ENCODE data around the gene MDFI.

MDFI gene

DNA sequence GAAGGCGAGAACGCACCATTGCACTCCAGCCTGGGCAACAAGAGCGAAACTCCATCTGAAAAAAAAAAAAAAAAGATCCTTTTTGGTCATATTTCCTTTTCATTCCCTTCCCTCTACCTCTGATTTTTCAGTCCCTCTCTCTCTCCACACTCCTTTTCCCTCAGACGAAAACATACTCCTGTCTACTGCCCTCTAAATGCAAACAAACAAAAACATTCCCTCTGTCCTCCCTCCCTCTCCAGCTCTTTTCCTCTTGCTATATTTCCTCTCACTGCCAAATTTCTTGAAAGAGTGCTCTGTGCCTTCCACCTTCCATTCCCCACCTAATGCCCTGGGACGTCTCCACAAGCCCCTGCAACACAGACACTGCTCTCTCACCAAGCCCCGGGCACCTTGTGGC is 14.9 kb upstream of the MDFI start:
- Histone ChIP-seq H3K36me3 (ENCODE audit: insufficient read depth, low read length) (no peaks in the 10 kb centered on the region), H3K4me2 (ENCODE audit: low read length) (no peak overlapping the region), H3K27me3 (ENCODE audit: control insufficient read depth, insufficient read depth, low read length) (peaks cover 33% of the 10 kb centered on the region), H3K4me1 (ENCODE audit: control insufficient read depth, insufficient read depth, low read length) (no peaks in the 10 kb centered on the region), H3K4me3 (ENCODE audit: low read length) (no peak overlapping the region), H3K9me3 (replicated peaks; ENCODE audit: low read length) (no peaks in the 10 kb centered on the region), H3K9ac (ENCODE audit: low read depth, low read length) (no peak overlapping the region)

DNA sequence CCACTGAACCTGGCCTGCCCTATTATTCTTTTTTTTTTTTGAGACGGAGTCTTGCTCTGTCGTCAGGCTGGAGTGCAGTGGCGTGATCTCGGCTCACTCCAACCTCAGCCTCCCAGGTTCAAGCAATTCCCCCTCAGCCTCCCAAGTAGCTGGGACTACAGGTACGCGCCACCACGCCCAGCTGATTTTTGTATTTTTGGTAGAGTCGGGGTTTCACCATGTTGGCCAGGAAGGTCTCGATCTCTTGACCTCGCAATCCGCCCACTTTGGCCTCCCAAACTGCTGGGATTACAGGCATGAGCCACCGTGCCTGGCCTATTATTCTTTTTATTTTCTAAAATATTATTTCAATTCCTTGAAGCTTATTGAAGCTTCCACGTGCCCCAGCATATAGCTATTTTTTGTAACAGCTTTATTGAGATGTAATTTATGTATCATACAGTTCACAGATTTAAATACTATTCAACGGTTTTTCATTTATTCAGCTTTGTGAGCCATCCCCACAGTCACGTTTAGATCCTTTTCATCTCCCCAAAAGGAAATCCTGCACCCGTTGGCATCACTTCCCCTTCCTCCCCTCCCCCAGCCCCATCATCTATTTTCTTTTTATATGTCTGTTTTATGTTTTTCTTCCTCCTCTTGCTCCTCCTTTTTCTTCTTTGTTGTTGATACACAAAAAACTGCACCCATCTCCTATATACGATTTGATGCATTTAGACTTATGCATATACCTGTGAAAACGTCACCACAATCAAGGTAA is 13.5 kb upstream of the MDFI start:
- Histone ChIP-seq H3K4me3 (ENCODE audit: low read length) (no peak overlapping the region), H3K9me3 (replicated peaks; ENCODE audit: low read length) (no peaks in the 10 kb centered on the region), H3K4me1 (ENCODE audit: control insufficient read depth, insufficient read depth, low read length) (no peaks in the 10 kb centered on the region), H3K9ac (ENCODE audit: low read depth, low read length) (no peak overlapping the region), H3K36me3 (ENCODE audit: insufficient read depth, low read length) (no peaks in the 10 kb centered on the region), H3K27me3 (ENCODE audit: control insufficient read depth, insufficient read depth, low read length) (peaks cover 33% of the 10 kb centered on the region), H3K4me2 (ENCODE audit: low read length) (no peak overlapping the region)

DNA sequence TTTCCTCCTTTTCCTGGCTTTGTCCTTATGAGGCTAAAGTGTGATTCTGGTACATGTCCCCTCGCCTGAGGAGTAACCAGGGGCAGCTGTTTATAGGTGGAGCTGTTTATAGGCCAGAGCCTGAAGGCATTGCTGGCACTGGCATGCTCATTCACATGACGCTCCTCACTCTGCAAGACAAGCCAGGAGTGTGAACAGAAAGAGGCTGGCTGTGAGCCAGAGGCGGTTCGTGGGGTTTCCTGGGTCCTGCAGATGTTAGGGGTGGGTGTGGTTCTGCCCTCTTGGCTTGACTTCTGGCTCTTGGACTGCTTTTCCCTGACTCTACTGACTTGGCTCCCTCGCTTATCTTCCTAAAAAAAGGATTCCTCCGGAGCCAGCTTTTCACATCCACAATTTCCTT is 12.8 kb upstream of the MDFI start:
- Histone ChIP-seq H3K27me3 (ENCODE audit: control insufficient read depth, insufficient read depth, low read length) (peaks cover 33% of the 10 kb centered on the region), H3K4me1 (ENCODE audit: control insufficient read depth, insufficient read depth, low read length) (no peaks in the 10 kb centered on the region)

DNA sequence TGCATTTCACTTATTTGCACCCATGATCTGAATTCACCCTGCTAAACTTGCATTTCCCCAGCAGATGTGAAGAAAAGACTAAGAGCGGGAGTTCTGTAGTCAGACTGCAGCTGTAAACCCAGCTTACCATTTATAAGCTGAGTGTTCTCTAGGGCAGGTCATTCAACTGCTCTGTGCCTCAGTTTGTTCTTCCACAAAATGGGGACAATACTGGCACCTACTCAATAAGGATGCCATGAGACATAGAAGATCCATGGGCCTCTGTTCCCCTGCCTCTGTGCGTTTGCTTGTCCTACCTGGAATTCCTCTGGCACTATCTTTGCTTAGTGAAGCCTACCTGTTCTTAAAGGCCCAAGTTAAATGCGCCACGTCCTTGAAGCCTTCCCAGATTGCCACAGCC is 12.2 kb upstream of the MDFI start:
- no peak overlapping the region for H3K4me3 ChIP-seq (ENCODE audit: low read length)
- H3K36me3 ChIP-seq (ENCODE audit: insufficient read depth, low read length) = no peaks in the 10 kb centered on the region
- H3K4me2 ChIP-seq (ENCODE audit: low read length) = no peak overlapping the region
- H3K9ac ChIP-seq (ENCODE audit: low read depth, low read length) = no peak overlapping the region
- peaks cover 34% of the 10 kb centered on the region for H3K27me3 ChIP-seq (ENCODE audit: control insufficient read depth, insufficient read depth, low read length)
- no peaks in the 10 kb centered on the region for H3K9me3 ChIP-seq (replicated peaks; ENCODE audit: low read length)
- H3K4me1 ChIP-seq (ENCODE audit: control insufficient read depth, insufficient read depth, low read length) = no peaks in the 10 kb centered on the region

More for the DNA sequence above, 12.8 kb upstream of the MDFI start:
- Histone ChIP-seq H3K4me3 (ENCODE audit: low read length) (no peak overlapping the region), H3K9ac (ENCODE audit: low read depth, low read length) (no peak overlapping the region), H3K4me2 (ENCODE audit: low read length) (no peak overlapping the region), H3K36me3 (ENCODE audit: insufficient read depth, low read length) (no peaks in the 10 kb centered on the region), H3K9me3 (replicated peaks; ENCODE audit: low read length) (no peaks in the 10 kb centered on the region)

DNA sequence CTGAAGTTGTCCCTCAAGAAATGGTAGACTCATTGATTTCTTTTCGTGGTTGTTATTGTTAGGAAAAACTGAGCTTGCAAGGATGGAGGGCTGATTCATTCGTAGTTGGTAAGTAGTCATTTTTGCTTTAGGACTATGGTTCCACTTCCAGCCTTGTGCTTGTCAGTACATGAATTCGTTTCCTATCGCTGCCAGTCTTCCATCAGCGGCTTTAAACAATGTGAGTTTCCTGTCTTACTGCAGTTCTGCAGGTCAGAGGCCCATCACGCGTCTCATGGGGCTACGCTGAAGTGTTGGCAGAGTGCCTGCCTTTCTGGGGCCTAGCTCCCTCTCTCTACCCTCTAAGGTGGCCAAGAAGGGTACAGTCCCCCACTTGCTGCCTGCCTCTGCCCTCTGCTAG is 11.4 kb upstream of the MDFI start:
- Histone ChIP-seq H3K4me1 (ENCODE audit: control insufficient read depth, insufficient read depth, low read length) (no peaks in the 10 kb centered on the region), H3K9ac (ENCODE audit: low read depth, low read length) (no peak overlapping the region), H3K4me3 (ENCODE audit: low read length) (no peak overlapping the region), H3K9me3 (replicated peaks; ENCODE audit: low read length) (no peaks in the 10 kb centered on the region), H3K27me3 (ENCODE audit: control insufficient read depth, insufficient read depth, low read length) (peaks cover 33% of the 10 kb centered on the region), H3K4me2 (ENCODE audit: low read length) (no peak overlapping the region), H3K36me3 (ENCODE audit: insufficient read depth, low read length) (no peaks in the 10 kb centered on the region)

DNA sequence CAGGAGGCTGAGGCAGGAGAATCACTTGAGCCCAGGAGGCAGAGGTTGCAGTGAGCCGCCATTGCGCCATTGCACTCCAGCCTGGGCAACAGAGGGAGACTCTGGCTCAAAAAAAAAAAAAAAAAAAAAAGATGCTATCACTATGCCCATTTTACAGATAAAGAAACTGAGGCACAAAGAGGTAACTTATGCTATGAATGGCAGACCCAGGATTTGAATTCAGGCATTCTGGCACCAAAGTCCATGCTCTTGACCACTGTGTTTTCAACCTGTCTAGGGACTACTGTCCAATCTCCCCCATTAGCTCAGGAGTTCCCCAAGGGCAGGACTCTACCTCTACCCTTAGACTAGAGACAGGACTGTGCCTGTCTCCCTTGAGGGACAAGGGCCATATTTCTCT is 9.1 kb upstream of the MDFI start:
- Histone ChIP-seq H3K4me3 (ENCODE audit: low read length) (no peak overlapping the region), H3K27me3 (ENCODE audit: control insufficient read depth, insufficient read depth, low read length) (peaks cover 48% of the 10 kb centered on the region), H3K36me3 (ENCODE audit: insufficient read depth, low read length) (no peaks in the 10 kb centered on the region), H3K9ac (ENCODE audit: low read depth, low read length) (no peak overlapping the region), H3K9me3 (replicated peaks; ENCODE audit: low read length) (no peaks in the 10 kb centered on the region), H3K4me1 (ENCODE audit: control insufficient read depth, insufficient read depth, low read length) (no peaks in the 10 kb centered on the region), H3K4me2 (ENCODE audit: low read length) (no peak overlapping the region)

DNA sequence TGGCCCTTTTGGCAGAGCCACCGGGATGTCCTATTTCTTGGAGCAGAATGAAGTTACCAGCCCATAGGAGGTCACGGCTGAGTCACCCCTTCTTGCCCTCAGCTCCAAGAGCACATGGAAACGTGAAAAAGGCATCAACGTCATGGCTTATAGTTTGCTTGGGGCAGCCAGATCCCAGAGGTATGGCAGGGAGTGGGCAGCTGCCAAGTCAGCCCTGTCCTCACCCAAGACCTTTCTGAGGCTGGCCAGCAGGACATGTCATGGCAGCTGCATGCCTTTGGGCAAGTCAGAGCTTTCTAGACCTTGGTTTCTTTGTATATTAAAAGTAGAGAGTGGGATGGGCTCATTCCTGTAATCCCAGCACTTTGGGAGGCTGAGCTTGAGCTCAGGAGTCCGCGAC is 8.2 kb upstream of the MDFI start:
- Histone ChIP-seq H3K9ac (ENCODE audit: low read depth, low read length) (no peak overlapping the region), H3K9me3 (replicated peaks; ENCODE audit: low read length) (no peaks in the 10 kb centered on the region), H3K27me3 (ENCODE audit: control insufficient read depth, insufficient read depth, low read length) (peaks cover 57% of the 10 kb centered on the region), H3K4me2 (ENCODE audit: low read length) (no peak overlapping the region), H3K4me3 (ENCODE audit: low read length) (no peak overlapping the region), H3K36me3 (ENCODE audit: insufficient read depth, low read length) (no peaks in the 10 kb centered on the region), H3K4me1 (ENCODE audit: control insufficient read depth, insufficient read depth, low read length) (no peaks in the 10 kb centered on the region)

DNA sequence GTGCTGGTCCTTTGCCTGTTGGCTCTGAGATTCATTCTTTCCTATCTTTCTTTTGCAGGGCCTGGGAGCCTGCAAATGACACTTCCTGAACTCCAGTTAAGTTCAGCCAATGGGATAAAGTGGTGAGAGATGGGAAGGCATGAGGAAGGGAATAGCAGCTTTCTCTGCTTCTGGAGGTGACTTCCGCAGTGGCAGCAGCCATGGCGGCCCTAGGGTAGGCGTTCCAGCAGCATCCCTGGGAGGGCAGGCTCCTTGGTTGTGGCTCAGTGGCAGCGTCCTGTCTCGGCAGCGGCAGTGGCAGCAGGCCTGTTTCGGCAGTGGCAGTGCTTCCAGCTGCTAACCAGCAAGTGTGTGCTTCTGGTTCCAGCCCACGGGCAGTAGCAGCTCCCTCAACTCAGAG is 7.3 kb upstream of the MDFI start:
- no peaks in the 10 kb centered on the region for H3K4me1 ChIP-seq (ENCODE audit: control insufficient read depth, insufficient read depth, low read length)
- H3K36me3 ChIP-seq (ENCODE audit: insufficient read depth, low read length) = no peaks in the 10 kb centered on the region
- no peak overlapping the region for H3K4me3 ChIP-seq (ENCODE audit: low read length)
- peaks cover 61% of the 10 kb centered on the region for H3K27me3 ChIP-seq (ENCODE audit: control insufficient read depth, insufficient read depth, low read length)
- H3K9me3 ChIP-seq (replicated peaks; ENCODE audit: low read length) = no peaks in the 10 kb centered on the region
- H3K9ac ChIP-seq (ENCODE audit: low read depth, low read length) = no peak overlapping the region
- H3K4me2 ChIP-seq (ENCODE audit: low read length) = no peak overlapping the region

DNA sequence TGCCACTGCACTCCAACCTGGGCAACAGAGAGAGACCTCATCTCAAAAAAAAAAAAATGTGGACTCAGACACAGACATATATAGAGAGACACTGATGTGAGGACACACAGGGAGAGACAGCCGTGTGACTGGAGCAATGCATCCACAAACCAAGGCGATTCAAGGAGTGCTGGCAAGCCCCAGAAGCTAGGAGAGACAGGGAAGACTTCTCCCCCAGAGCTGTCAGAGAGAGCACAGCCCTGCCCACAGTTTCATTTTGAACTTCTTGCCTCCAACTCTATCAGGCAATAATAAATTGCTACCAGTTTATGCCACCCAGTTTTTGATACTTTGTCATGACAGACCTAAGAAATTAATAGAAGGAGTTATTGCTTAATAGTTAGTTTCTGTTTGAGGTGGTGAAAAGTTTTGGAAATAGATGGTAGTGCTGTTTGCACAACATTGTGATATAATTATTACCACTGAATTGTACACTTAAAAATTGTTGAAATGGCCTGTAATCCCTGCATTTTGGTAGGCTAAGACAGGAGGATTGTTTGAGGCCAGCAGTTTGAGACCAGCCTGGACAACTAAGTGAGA is 5.1 kb upstream of the MDFI start:
- Histone ChIP-seq H3K36me3 (ENCODE audit: insufficient read depth, low read length) (no peaks in the 10 kb centered on the region), H3K4me1 (ENCODE audit: control insufficient read depth, insufficient read depth, low read length) (peaks cover 4% of the 10 kb centered on the region), H3K9ac (ENCODE audit: low read depth, low read length) (no peak overlapping the region), H3K4me2 (ENCODE audit: low read length) (no peak overlapping the region), H3K9me3 (replicated peaks; ENCODE audit: low read length) (no peaks in the 10 kb centered on the region), H3K27me3 (ENCODE audit: control insufficient read depth, insufficient read depth, low read length) (peaks cover 67% of the 10 kb centered on the region), H3K4me3 (ENCODE audit: low read length) (no peak overlapping the region)

DNA sequence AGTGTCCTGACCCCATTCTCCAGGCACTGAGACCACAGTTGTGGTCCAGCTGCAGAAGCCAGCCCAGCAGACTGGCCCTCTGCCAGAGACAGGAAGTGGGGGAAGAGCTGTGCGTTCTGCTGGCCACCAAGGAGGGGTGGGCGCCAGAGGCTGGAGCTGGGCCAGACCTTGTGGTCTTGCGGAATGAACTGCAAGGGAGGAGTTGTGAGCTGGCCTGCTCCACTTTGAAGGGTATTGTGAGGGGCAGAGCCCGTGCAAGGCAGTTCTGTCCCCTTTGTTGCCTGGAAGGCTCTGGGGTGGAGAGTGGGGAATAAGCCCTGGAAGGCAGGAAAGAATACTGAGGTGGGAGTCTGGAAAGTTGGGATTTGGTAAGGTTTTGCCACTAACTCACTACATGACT is 3.6 kb upstream of the MDFI start:
- H3K27me3 ChIP-seq (ENCODE audit: control insufficient read depth, insufficient read depth, low read length) = peaks cover 82% of the 10 kb centered on the region

DNA sequence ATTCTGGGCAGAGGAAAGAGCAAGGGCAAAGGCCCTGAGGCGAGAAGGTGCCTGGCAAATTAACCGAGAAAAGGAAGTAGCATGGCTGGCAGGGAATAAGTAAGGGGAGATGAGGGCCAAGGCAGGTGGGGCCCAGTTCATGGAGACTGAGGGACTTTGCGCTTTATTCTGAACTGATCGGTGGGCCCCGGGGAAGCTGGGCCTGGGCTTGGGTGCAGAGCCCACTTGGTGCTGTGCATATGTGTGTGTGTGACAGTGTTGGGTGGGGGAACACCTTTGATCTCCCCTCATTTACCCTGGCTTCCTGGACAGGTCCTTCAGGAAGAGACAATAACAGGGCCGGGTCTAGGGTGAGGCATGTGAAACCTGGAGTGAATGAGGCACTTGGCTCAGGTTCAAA is 2.9 kb upstream of the MDFI start:
- H3K4me1 ChIP-seq (ENCODE audit: control insufficient read depth, insufficient read depth, low read length) = peaks cover 4% of the 10 kb centered on the region
- H3K27me3 ChIP-seq (ENCODE audit: control insufficient read depth, insufficient read depth, low read length) = peaks cover 88% of the 10 kb centered on the region
- H3K4me2 ChIP-seq (ENCODE audit: low read length) = no peak overlapping the region
- no peak overlapping the region for H3K4me3 ChIP-seq (ENCODE audit: low read length)
- H3K36me3 ChIP-seq (ENCODE audit: insufficient read depth, low read length) = no peaks in the 10 kb centered on the region
- H3K9me3 ChIP-seq (replicated peaks; ENCODE audit: low read length) = no peaks in the 10 kb centered on the region
- no peak overlapping the region for H3K9ac ChIP-seq (ENCODE audit: low read depth, low read length)

More for the DNA sequence above, 3.6 kb upstream of the MDFI start:
- no peak overlapping the region for H3K4me3 ChIP-seq (ENCODE audit: low read length)
- H3K9me3 ChIP-seq (replicated peaks; ENCODE audit: low read length) = no peaks in the 10 kb centered on the region
- no peak overlapping the region for H3K4me2 ChIP-seq (ENCODE audit: low read length)
- no peak overlapping the region for H3K9ac ChIP-seq (ENCODE audit: low read depth, low read length)
- no peaks in the 10 kb centered on the region for H3K36me3 ChIP-seq (ENCODE audit: insufficient read depth, low read length)
- peaks cover 4% of the 10 kb centered on the region for H3K4me1 ChIP-seq (ENCODE audit: control insufficient read depth, insufficient read depth, low read length)

DNA sequence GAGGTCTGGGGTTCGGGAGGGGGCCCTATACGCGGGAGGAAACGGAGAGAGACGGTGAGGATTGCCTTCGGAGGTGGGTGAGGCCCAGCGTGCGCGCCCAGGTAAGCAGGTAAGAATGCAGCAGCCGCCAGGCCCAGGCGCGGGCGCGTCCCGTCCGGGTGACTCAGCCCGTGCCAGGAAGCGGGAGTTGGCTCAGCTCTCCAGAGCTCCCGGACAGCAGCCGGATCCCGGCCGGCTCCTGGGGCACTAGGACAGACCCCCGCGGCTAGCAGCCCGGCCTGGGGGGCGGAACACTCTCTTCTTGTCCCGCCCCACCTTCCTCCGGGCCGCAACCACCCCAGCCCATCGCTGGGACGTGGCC is 1.5 kb upstream of the MDFI start:
- Histone ChIP-seq H3K4me1 (ENCODE audit: control insufficient read depth, insufficient read depth, low read length) (peaks cover 4% of the 10 kb centered on the region), H3K4me3 (ENCODE audit: low read length) (no peak overlapping the region), H3K27me3 (ENCODE audit: control insufficient read depth, insufficient read depth, low read length) (peaks cover 95% of the 10 kb centered on the region), H3K9ac (ENCODE audit: low read depth, low read length) (no peak overlapping the region), H3K36me3 (ENCODE audit: insufficient read depth, low read length) (no peaks in the 10 kb centered on the region), H3K4me2 (ENCODE audit: low read length) (no peak overlapping the region), H3K9me3 (replicated peaks; ENCODE audit: low read length) (no peaks in the 10 kb centered on the region)
